Measurements from ENCODE around the gene DYNLRB1.

The DYNLRB1 gene

GRCh38 chr20:34532756-34533155 lies 16.5 kb downstream of the DYNLRB1 start:
- Histone ChIP-seq H3K36me3 (replicated peaks) (peaks cover 71% of the 10 kb centered on the region), H3K4me3 (no peak overlapping the region), H3K27me3 (ENCODE audit: low read depth) (no peaks in the 10 kb centered on the region), H3K9me3 (no peaks in the 10 kb centered on the region), H3K4me1 (no peaks in the 10 kb centered on the region)
- in situ Hi-C loops (cut with MboI; ENCODE audit: low sequenced_read_pairs): no loop called here
- DNase-seq (ENCODE audit: low spot score in 2 of 2): no peak

GRCh38 chr20:34534391-34535165 lies 18.4 kb downstream of the DYNLRB1 start:
- H3K9me3 ChIP-seq: no peaks in the 10 kb centered on the region
- DNase-seq (ENCODE audit: low spot score in 2 of 2): no peak
- peaks cover 73% of the 10 kb centered on the region for H3K36me3 ChIP-seq (replicated peaks)
- H3K27me3 ChIP-seq (ENCODE audit: low read depth): no peaks in the 10 kb centered on the region
- H3K4me3 ChIP-seq: no peak overlapping the region
- H3K4me1 ChIP-seq: no peaks in the 10 kb centered on the region
- in situ Hi-C loops (cut with MboI; ENCODE audit: low sequenced_read_pairs): loop anchor here (5.0 kb wide), 1 partner anchor 173 kb away; no protein-coding TSS in a partner anchor

GRCh38 chr20:34535301-34535840 lies 19.1 kb downstream of the DYNLRB1 start:
- no peak for DNase-seq (ENCODE audit: low spot score in 2 of 2)
- Histone ChIP-seq H3K27me3 (ENCODE audit: low read depth) (no peaks in the 10 kb centered on the region), H3K4me1 (no peaks in the 10 kb centered on the region), H3K9me3 (no peaks in the 10 kb centered on the region), H3K36me3 (replicated peaks) (peaks cover 72% of the 10 kb centered on the region), H3K4me3 (no peak overlapping the region)
- in situ Hi-C loops (cut with MboI; ENCODE audit: low sequenced_read_pairs): loop anchor here (5.0 kb wide), 1 partner anchor 172 kb away; no protein-coding TSS in a partner anchor

- in situ Hi-C loops (cut with MboI; ENCODE audit: low sequenced_read_pairs): loop anchor here (5.0 kb wide), 1 partner anchor 171 kb away; no protein-coding TSS in a partner anchor
Measured at GRCh38 chr20:34535857-34536256, 19.6 kb downstream of the DYNLRB1 start.

GRCh38 chr20:34536798-34537394 lies 20.7 kb downstream of the DYNLRB1 start:
- H3K4me3 ChIP-seq: no peak overlapping the region
- peak; percentile 48 to 86 for DNase-seq (ENCODE audit: low spot score in 2 of 2)
- no peaks in the 10 kb centered on the region for H3K9me3 ChIP-seq
- H3K4me1 ChIP-seq: no peaks in the 10 kb centered on the region
- H3K36me3 ChIP-seq (replicated peaks): peaks cover 72% of the 10 kb centered on the region
- no peaks in the 10 kb centered on the region for H3K27me3 ChIP-seq (ENCODE audit: low read depth)
- in situ Hi-C loops (cut with MboI; ENCODE audit: low sequenced_read_pairs): loop anchor here (5.0 kb wide), 1 partner anchor 170 kb away; no protein-coding TSS in a partner anchor

More at GRCh38 chr20:34535857-34536256, 19.6 kb downstream of the DYNLRB1 start:
- DNase-seq (ENCODE audit: low spot score in 2 of 2): no peak
- H3K9me3 ChIP-seq: no peaks in the 10 kb centered on the region
- H3K4me3 ChIP-seq: no peak overlapping the region
- peaks cover 75% of the 10 kb centered on the region for H3K36me3 ChIP-seq (replicated peaks)
- H3K4me1 ChIP-seq: no peaks in the 10 kb centered on the region
- H3K27me3 ChIP-seq (ENCODE audit: low read depth): no peaks in the 10 kb centered on the region

GRCh38 chr20:34537651-34538050 lies 21.4 kb downstream of the DYNLRB1 start:
- Histone ChIP-seq H3K4me3 (no peak overlapping the region), H3K36me3 (replicated peaks) (peaks cover 67% of the 10 kb centered on the region), H3K27me3 (ENCODE audit: low read depth) (no peaks in the 10 kb centered on the region), H3K9me3 (no peaks in the 10 kb centered on the region), H3K4me1 (no peaks in the 10 kb centered on the region)
- in situ Hi-C loops (cut with MboI; ENCODE audit: low sequenced_read_pairs): loop anchor here (5.0 kb wide), 1 partner anchor 170 kb away; no protein-coding TSS in a partner anchor
- no peak for DNase-seq (ENCODE audit: low spot score in 2 of 2)

- Histone ChIP-seq H3K4me1 (no peaks in the 10 kb centered on the region), H3K9me3 (no peaks in the 10 kb centered on the region), H3K36me3 (replicated peaks) (peaks cover 60% of the 10 kb centered on the region), H3K4me3 (no peak overlapping the region), H3K27me3 (ENCODE audit: low read depth) (no peaks in the 10 kb centered on the region)
- in situ Hi-C loops (cut with MboI; ENCODE audit: low sequenced_read_pairs): loop anchor here (5.0 kb wide), 1 partner anchor 169 kb away; no protein-coding TSS in a partner anchor
- peak; percentile 37 to 71 for DNase-seq (ENCODE audit: low spot score in 2 of 2)
Measured at GRCh38 chr20:34538671-34539123, 22.5 kb downstream of the DYNLRB1 start.

- no peaks in the 10 kb centered on the region for H3K4me1 ChIP-seq
- peaks cover 55% of the 10 kb centered on the region for H3K36me3 ChIP-seq (replicated peaks)
- H3K27me3 ChIP-seq (ENCODE audit: low read depth): no peaks in the 10 kb centered on the region
- H3K9me3 ChIP-seq: no peaks in the 10 kb centered on the region
- H3K4me3 ChIP-seq: no peak overlapping the region
- DNase-seq (ENCODE audit: low spot score in 2 of 2): no peak
- in situ Hi-C loops (cut with MboI; ENCODE audit: low sequenced_read_pairs): loop anchor here (5.0 kb wide), 1 partner anchor 168 kb away; no protein-coding TSS in a partner anchor
Measured at GRCh38 chr20:34539756-34540155, 23.5 kb downstream of the DYNLRB1 start.

GRCh38 chr20:34540596-34541263 lies 24.5 kb downstream of the DYNLRB1 start:
- no peaks in the 10 kb centered on the region for H3K4me1 ChIP-seq
- H3K36me3 ChIP-seq (replicated peaks): peaks cover 45% of the 10 kb centered on the region
- no peak overlapping the region for H3K4me3 ChIP-seq
- no peak for DNase-seq (ENCODE audit: low spot score in 2 of 2)
- in situ Hi-C loops (cut with MboI; ENCODE audit: low sequenced_read_pairs): no loop called here
- no peaks in the 10 kb centered on the region for H3K27me3 ChIP-seq (ENCODE audit: low read depth)
- H3K9me3 ChIP-seq: no peaks in the 10 kb centered on the region

- Histone ChIP-seq H3K27me3 (ENCODE audit: low read depth) (no peaks in the 10 kb centered on the region), H3K4me1 (no peaks in the 10 kb centered on the region), H3K4me3 (no peak overlapping the region), H3K9me3 (no peaks in the 10 kb centered on the region), H3K36me3 (replicated peaks) (peaks cover 39% of the 10 kb centered on the region)
- DNase-seq (ENCODE audit: low spot score in 2 of 2): no peak
- in situ Hi-C loops (cut with MboI; ENCODE audit: low sequenced_read_pairs): no loop called here
Measured at GRCh38 chr20:34541264-34541901, 25.2 kb downstream of the DYNLRB1 start.

- in situ Hi-C loops (cut with MboI; ENCODE audit: low sequenced_read_pairs): no loop called here
- Histone ChIP-seq H3K27me3 (ENCODE audit: low read depth) (no peaks in the 10 kb centered on the region), H3K9me3 (no peaks in the 10 kb centered on the region), H3K4me3 (no peak overlapping the region), H3K36me3 (replicated peaks) (peaks cover 37% of the 10 kb centered on the region), H3K4me1 (no peaks in the 10 kb centered on the region)
- no peak for DNase-seq (ENCODE audit: low spot score in 2 of 2)
Measured at GRCh38 chr20:34541917-34542316, 25.7 kb downstream of the DYNLRB1 start.

- Histone ChIP-seq H3K36me3 (replicated peaks) (peaks cover 31% of the 10 kb centered on the region), H3K9me3 (no peaks in the 10 kb centered on the region), H3K4me3 (no peak overlapping the region), H3K4me1 (no peaks in the 10 kb centered on the region), H3K27me3 (ENCODE audit: low read depth) (no peaks in the 10 kb centered on the region)
- in situ Hi-C loops (cut with MboI; ENCODE audit: low sequenced_read_pairs): no loop called here
- no peak for DNase-seq (ENCODE audit: low spot score in 2 of 2)
Measured at GRCh38 chr20:34542439-34542838, 26.2 kb downstream of the DYNLRB1 start.

- no peak overlapping the region for H3K4me3 ChIP-seq
- in situ Hi-C loops (cut with MboI; ENCODE audit: low sequenced_read_pairs): no loop called here
- H3K9me3 ChIP-seq: no peaks in the 10 kb centered on the region
- no peaks in the 10 kb centered on the region for H3K4me1 ChIP-seq
- H3K27me3 ChIP-seq (ENCODE audit: low read depth): no peaks in the 10 kb centered on the region
- H3K36me3 ChIP-seq (replicated peaks): peaks cover 24% of the 10 kb centered on the region
- no peak for DNase-seq (ENCODE audit: low spot score in 2 of 2)
Measured at GRCh38 chr20:34543463-34544056, 27.3 kb downstream of the DYNLRB1 start.
